ENCODE data around the gene SHISAL2B.

DNA sequence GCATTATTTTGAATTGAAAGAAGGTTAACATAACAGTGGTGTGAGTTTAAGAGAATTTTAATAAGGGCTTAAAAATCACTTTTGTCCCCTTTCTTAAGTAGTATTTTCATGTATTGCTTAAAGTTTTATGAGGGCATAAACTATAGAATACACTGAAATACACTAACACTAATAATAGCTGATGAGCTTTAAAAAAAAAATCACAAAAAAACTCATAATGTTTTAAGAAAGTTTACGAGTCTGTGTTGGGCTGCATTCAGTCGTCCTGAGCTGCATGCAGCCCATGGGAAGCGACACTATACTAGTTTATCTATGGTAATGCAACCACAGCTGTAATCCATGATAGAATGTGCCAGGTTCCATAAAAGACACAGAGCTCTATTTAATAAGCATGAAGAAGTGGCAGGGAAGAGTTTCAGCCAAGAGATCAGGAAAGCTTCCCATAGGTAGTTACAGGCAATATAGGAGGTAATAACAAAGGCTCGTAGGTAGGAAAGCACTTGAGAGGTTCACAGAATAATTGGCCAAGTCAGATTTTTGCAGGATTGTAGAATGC is 73.7 kb downstream of the SHISAL2B start:
- TF ChIP-seq, protein P1, sequence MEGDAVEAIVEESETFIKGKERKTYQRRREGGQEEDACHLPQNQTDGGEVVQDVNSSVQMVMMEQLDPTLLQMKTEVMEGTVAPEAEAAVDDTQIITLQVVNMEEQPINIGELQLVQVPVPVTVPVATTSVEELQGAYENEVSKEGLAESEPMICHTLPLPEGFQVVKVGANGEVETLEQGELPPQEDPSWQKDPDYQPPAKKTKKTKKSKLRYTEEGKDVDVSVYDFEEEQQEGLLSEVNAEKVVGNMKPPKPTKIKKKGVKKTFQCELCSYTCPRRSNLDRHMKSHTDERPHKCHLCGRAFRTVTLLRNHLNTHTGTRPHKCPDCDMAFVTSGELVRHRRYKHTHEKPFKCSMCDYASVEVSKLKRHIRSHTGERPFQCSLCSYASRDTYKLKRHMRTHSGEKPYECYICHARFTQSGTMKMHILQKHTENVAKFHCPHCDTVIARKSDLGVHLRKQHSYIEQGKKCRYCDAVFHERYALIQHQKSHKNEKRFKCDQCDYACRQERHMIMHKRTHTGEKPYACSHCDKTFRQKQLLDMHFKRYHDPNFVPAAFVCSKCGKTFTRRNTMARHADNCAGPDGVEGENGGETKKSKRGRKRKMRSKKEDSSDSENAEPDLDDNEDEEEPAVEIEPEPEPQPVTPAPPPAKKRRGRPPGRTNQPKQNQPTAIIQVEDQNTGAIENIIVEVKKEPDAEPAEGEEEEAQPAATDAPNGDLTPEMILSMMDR (IDR thresholded peaks at IDR 0.05): no peak
- TF ChIP-seq POLR2AphosphoS5 (IDR thresholded peaks at IDR 0.05): no peak
